ENCODE results near the gene GNGT1. TPM values are rescaled to one million over a fixed set of nuclear protein-coding genes. Genes with fewer than 3 reads are reported as not detected.

The GNGT1 gene
- total and polyA plus RNA-seq, 4 donors: not detected

GRCh38 chr7:93948106-93948505 lies 41.7 kb downstream of the GNGT1 start:
- Histone ChIP-seq H3K9me3 (ENCODE audit: control insufficient read depth in 4 of 4, insufficient read depth in 3 of 4, low read length in 3 of 4) (no peaks in the 10 kb centered on the region), H3K9ac (ENCODE audit: insufficient read depth in 1 of 2, low read length in 2 of 2) (no peak overlapping the region), H3K4me3 (no peak overlapping the region), H3K27me3 (ENCODE audit: control insufficient read depth in 3 of 3, insufficient read depth in 3 of 3, low read length in 2 of 3) (no peaks in the 10 kb centered on the region), H3K27ac (ENCODE audit: low read depth in 1 of 2, low read length in 1 of 2) (no peak overlapping the region), H3K4me1 (ENCODE audit: control insufficient read depth in 5 of 5, insufficient read depth in 5 of 5, low read length in 5 of 5) (peaks cover 0 to 13% (median 3%) of the 10 kb centered on the region in 5 donors), H3K36me3 (ENCODE audit: control insufficient read depth in 4 of 4, insufficient read depth in 4 of 4, low read length in 4 of 4) (no peaks in the 10 kb centered on the region)
- ATAC-seq (ENCODE audit: insufficient read depth, low FRiP score) (no peak), DNase-seq (no peak)
- 67 to 81% methylated on average over 1 of the region's 1 CpG for WGBS, 2 donors
- TF ChIP-seq CTCF (IDR thresholded peaks at IDR 0.05; ENCODE audit: control extremely low read depth, extremely low read depth): no peak

- no peak for TF ChIP-seq CTCF (IDR thresholded peaks at IDR 0.05; ENCODE audit: control extremely low read depth, extremely low read depth)
- ATAC-seq (ENCODE audit: insufficient read depth, low FRiP score): no peak
- H3K36me3 ChIP-seq (ENCODE audit: control insufficient read depth in 4 of 4, insufficient read depth in 4 of 4, low read length in 4 of 4): no peaks in the 10 kb centered on the region
- WGBS, 2 donors: 62 to 69% methylated on average over 1 to 2 of the region's 2 CpGs
- peaks cover 0 to 11% (median 3%) of the 10 kb centered on the region in 5 donors for H3K4me1 ChIP-seq (ENCODE audit: control insufficient read depth in 5 of 5, insufficient read depth in 5 of 5, low read length in 5 of 5)
- no peaks in the 10 kb centered on the region for H3K27me3 ChIP-seq (ENCODE audit: control insufficient read depth in 3 of 3, insufficient read depth in 3 of 3, low read length in 2 of 3)
- no peak overlapping the region for H3K9ac ChIP-seq (ENCODE audit: insufficient read depth in 1 of 2, low read length in 2 of 2)
- H3K27ac ChIP-seq (ENCODE audit: low read depth in 1 of 2, low read length in 1 of 2): no peak overlapping the region
- H3K9me3 ChIP-seq (ENCODE audit: control insufficient read depth in 4 of 4, insufficient read depth in 3 of 4, low read length in 3 of 4): no peaks in the 10 kb centered on the region
- no peak for DNase-seq
- no peak overlapping the region for H3K4me3 ChIP-seq
These were observed 42.5 kb downstream of the GNGT1 start for GRCh38 chr7:93948873-93949272.

DNA sequence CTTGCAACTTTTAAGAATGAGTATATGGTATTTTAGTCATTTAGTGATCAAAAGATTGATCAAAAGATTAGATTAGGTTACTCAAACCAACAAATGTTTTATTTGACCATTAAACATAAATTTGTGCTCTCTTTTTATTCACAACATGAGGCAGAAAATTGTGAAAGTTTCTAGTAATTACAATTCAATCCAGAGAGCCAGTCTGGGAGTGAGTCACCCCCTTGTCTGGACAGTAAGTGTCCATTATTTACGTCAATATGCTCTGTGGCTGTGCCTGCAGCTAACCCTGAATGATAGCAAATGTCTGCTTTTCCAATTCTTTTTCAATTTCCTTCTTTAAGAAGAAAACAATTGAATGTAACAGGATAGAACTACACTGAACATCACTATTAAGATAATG lies 43.1 kb downstream of the GNGT1 start:
- peaks cover 0 to 11% (median 1%) of the 10 kb centered on the region in 5 donors for H3K4me1 ChIP-seq (ENCODE audit: control insufficient read depth in 5 of 5, insufficient read depth in 5 of 5, low read length in 5 of 5)
- H3K27me3 ChIP-seq (ENCODE audit: control insufficient read depth in 3 of 3, insufficient read depth in 3 of 3, low read length in 2 of 3): no peaks in the 10 kb centered on the region
- H3K4me3 ChIP-seq: no peak overlapping the region
- no peak for ATAC-seq (ENCODE audit: insufficient read depth, low FRiP score)
- no peaks in the 10 kb centered on the region for H3K9me3 ChIP-seq (ENCODE audit: control insufficient read depth in 4 of 4, insufficient read depth in 3 of 4, low read length in 3 of 4)
- H3K27ac ChIP-seq (ENCODE audit: low read depth in 1 of 2, low read length in 1 of 2): no peak overlapping the region
- no peak for TF ChIP-seq CTCF (IDR thresholded peaks at IDR 0.05; ENCODE audit: control extremely low read depth, extremely low read depth)
- DNase-seq: no peak
- H3K36me3 ChIP-seq (ENCODE audit: control insufficient read depth in 4 of 4, insufficient read depth in 4 of 4, low read length in 4 of 4): no peaks in the 10 kb centered on the region
- no peak overlapping the region for H3K9ac ChIP-seq (ENCODE audit: insufficient read depth in 1 of 2, low read length in 2 of 2)
- WGBS, 2 donors: 68 to 77% methylated on average over 1 of the region's 1 CpG

DNA sequence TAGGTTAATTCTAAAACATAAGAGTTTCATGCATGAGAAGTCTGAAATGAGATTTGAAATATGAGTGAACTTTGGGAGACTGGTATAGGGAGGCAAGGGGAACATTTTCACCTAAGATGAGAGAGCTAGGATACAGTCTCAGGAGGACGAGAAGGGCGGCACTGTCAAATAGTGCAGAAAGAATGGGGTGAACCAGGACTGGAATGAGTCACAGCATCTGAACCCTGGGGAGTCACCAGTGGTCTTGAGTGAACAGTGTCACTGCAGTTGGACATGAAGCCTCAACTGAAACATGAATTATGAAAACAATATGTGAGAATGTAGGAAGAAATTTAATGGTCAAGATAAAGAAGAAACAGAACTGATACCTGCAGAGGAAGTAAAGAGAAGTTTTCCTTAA lies 48.9 kb downstream of the GNGT1 start:
- WGBS, 2 donors: 81 to 91% methylated on average over 2 of the region's 2 CpGs
- Histone ChIP-seq H3K4me1 (ENCODE audit: control insufficient read depth in 5 of 5, insufficient read depth in 5 of 5, low read length in 5 of 5) (peaks cover 0 to 1% (median 0%) of the 10 kb centered on the region in 5 donors), H3K27ac (ENCODE audit: low read depth in 1 of 2, low read length in 1 of 2) (no peak overlapping the region), H3K27me3 (ENCODE audit: control insufficient read depth in 3 of 3, insufficient read depth in 3 of 3, low read length in 2 of 3) (no peaks in the 10 kb centered on the region), H3K9ac (ENCODE audit: insufficient read depth in 1 of 2, low read length in 2 of 2) (no peak overlapping the region), H3K36me3 (ENCODE audit: control insufficient read depth in 4 of 4, insufficient read depth in 4 of 4, low read length in 4 of 4) (no peaks in the 10 kb centered on the region), H3K4me3 (no peak overlapping the region), H3K9me3 (ENCODE audit: control insufficient read depth in 4 of 4, insufficient read depth in 3 of 4, low read length in 3 of 4) (no peaks in the 10 kb centered on the region)
- DNase-seq (no peak), ATAC-seq (ENCODE audit: insufficient read depth, low FRiP score) (no peak)
- no peak for TF ChIP-seq CTCF (IDR thresholded peaks at IDR 0.05; ENCODE audit: control extremely low read depth, extremely low read depth)
